Measurements from ENCODE around the gene APOBEC3H. TPM values are rescaled to one million over a fixed set of nuclear protein-coding genes. Genes with fewer than 3 reads are reported as not detected.

Gene APOBEC3H
- total and polyA plus RNA-seq, 9 of the 15 experiments (the other 6 are each of a cell fraction or from before 2014, with no cell fraction given) = 0.10 to 0.21 TPM; not detected in 7

GRCh38 chr22:39147335-39148025 is 50.4 kb downstream of the APOBEC3H start (continued):
- TF ChIP-seq MGA (IDR thresholded peaks at IDR 0.05) (no peak), DMBX1 (CRISPR knock-in tag; IDR thresholded peaks at IDR 0.05; ENCODE audit: borderline replicate concordance) (no peak)

Data from K562 (cell line).